IPS-18a (cell line): ENCODE measurements around the gene PEMT.

Experiments used
- H3K27ac ChIP-seq: one replicate; pipeline ENCODE4 v1.5.1; 2013; ENCODE audit warnings: low read length
- H3K27me3 ChIP-seq: one replicate; pipeline ENCODE4 v1.6.1; 2013; ENCODE audit warnings: mild to moderate bottlenecking, low read length; ENCODE audit not compliant: control insufficient read depth, insufficient read depth
- H3K36me3 ChIP-seq: one replicate; pipeline ENCODE4 v1.6.1; 2013; ENCODE audit warnings: low read depth, low read length; ENCODE audit not compliant: control insufficient read depth
- H3K4me1 ChIP-seq: one replicate; pipeline ENCODE4 v1.6.1; 2013; ENCODE audit warnings: low read depth, low read length; ENCODE audit not compliant: control insufficient read depth
- H3K4me3 ChIP-seq: one replicate; pipeline ENCODE4 v1.5.1; 2013; ENCODE audit warnings: low read length
- H3K9ac ChIP-seq: one replicate; pipeline ENCODE4 v1.6.1; 2013; ENCODE audit warnings: mild to moderate bottlenecking, low read length, moderate library complexity
- H3K9me3 ChIP-seq: one replicate; pipeline ENCODE4 v1.6.1; 2013; ENCODE audit warnings: low read depth, low read length; ENCODE audit not compliant: control insufficient read depth

The PEMT gene

GRCh38 chr17:17557796-17558195 is 33.7 kb downstream of the PEMT start:
- Histone ChIP-seq H3K27me3 (no peaks in the 10 kb centered on the region), H3K9ac (no peak overlapping the region), H3K27ac (no peak overlapping the region), H3K4me3 (no peak overlapping the region), H3K4me1 (no peaks in the 10 kb centered on the region), H3K9me3 (no peaks in the 10 kb centered on the region), H3K36me3 (no peaks in the 10 kb centered on the region)

GRCh38 chr17:17556671-17557070 is 34.8 kb downstream of the PEMT start:
- Histone ChIP-seq H3K27me3 (no peaks in the 10 kb centered on the region), H3K4me1 (no peaks in the 10 kb centered on the region), H3K36me3 (no peaks in the 10 kb centered on the region), H3K27ac (no peak overlapping the region), H3K9ac (no peak overlapping the region), H3K9me3 (no peaks in the 10 kb centered on the region), H3K4me3 (no peak overlapping the region)

DNA sequence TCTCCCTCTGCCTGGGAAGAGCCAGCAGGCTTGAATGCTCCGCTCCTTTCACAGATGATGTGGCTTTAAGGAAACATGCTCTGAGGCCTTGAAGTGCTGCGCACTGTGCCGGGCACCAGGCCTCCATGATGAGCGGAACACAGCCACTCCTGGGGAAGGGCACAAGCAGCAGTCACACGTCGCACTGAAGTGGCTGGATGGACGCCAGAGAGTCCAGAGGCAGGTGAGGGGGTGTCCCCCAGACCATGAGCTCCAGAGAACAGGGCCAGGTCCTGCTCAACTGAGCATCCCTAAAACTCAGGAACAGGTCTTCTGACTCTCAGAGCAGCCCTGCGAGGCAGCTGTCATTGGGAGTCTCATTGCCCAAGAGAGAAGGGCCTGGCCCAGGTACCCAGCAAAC is 35.6 kb downstream of the PEMT start:
- Histone ChIP-seq H3K27me3 (no peaks in the 10 kb centered on the region), H3K27ac (no peak overlapping the region), H3K9me3 (no peaks in the 10 kb centered on the region), H3K4me1 (no peaks in the 10 kb centered on the region), H3K4me3 (no peak overlapping the region), H3K36me3 (no peaks in the 10 kb centered on the region), H3K9ac (no peak overlapping the region)

DNA sequence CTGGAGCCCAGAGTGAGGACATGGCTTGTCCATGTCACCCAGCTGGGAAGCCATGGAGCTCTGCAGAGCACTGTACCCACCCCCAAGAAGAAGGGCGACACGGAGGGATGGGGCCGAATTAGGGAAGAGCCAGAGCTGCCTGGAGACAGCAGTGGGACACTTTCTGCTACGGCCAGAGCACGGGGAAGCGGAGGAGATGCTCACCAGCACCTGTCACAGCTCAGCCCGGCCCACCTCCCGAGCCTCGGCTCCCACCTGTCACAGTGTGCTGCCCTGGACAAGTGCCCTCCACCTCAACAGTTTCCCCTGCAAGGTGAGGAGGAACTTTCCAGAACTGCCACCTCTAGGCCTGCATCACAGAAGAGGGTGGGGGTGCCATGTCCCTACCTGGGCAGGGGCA is 36.4 kb downstream of the PEMT start:
- Histone ChIP-seq H3K27ac (no peak overlapping the region), H3K9me3 (no peaks in the 10 kb centered on the region), H3K36me3 (no peaks in the 10 kb centered on the region), H3K9ac (no peak overlapping the region), H3K4me1 (no peaks in the 10 kb centered on the region), H3K27me3 (no peaks in the 10 kb centered on the region), H3K4me3 (no peak overlapping the region)

DNA sequence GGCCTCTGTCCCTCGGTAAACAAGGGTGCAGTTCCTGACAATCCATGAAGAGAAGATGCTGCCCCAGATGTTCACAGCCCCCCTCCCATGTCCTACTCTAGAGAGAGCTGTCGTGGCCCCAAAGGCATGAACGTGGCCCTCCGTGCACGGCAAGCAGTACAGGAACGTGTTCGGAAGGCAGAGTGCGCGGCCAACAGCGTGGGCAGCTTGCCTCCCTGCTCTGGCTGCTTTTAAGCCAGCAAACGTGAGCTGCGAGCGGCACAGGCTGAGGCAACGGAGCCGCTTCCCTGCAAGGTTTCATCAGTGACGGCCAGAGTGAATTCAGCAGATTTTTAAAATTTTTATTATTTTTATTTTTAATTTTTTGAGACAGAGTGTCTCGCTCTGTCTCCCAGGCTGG is 37.2 kb downstream of the PEMT start:
- Histone ChIP-seq H3K27ac (no peak overlapping the region), H3K27me3 (no peaks in the 10 kb centered on the region), H3K9ac (no peak overlapping the region), H3K4me3 (no peak overlapping the region), H3K4me1 (no peaks in the 10 kb centered on the region), H3K36me3 (no peaks in the 10 kb centered on the region), H3K9me3 (no peaks in the 10 kb centered on the region)

- no peak overlapping the region for H3K9ac ChIP-seq
- H3K4me1 ChIP-seq = no peaks in the 10 kb centered on the region
- H3K27ac ChIP-seq = no peak overlapping the region
These were observed 38.0 kb downstream of the PEMT start for GRCh38 chr17:17553217-17554195.

DNA sequence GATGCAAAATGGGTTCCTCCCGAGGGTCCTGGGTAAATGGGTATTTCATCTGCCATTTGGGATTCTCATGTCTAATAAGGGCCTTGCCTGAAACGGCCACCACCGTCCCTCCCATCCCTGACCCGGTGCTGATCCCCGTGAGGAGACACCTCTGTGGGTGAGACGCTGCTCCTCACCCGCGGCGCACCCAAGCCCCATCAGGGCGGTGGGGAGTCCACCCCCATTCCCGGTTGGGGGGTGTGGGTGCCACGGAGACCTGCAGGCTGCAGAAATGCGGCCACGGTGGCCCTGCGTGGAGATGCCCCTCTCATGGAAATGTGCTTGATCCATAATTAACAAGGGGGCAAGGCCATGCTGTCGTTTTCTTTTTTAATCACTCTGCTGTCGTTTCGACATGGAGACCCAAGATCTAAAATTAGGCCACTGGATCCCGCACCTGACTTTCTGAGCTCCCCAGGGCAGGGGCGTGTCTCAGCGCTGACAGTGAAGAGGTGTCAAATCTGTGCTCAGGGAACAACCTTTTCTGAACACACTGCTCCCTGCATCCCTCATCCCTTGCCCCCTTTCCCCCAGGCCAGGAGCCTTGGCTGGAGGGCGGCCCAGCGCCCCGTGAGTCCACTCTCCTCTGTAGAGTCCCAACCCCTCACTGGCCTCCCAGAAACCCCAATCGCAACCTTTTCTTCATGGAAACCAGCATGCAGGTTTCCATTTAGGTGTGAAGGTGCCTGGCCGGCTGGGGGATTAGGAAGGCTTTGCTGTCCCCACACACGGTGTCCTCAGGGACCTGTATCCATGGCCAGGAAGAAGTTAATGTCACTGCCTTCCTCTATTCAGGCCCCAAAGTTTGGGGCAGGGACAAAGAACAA is 38.9 kb downstream of the PEMT start:
- H3K4me3 ChIP-seq = no peak overlapping the region
- no peaks in the 10 kb centered on the region for H3K36me3 ChIP-seq
- H3K27me3 ChIP-seq = no peaks in the 10 kb centered on the region
- no peaks in the 10 kb centered on the region for H3K4me1 ChIP-seq
- H3K9ac ChIP-seq = no peak overlapping the region
- H3K27ac ChIP-seq = no peak overlapping the region
- no peaks in the 10 kb centered on the region for H3K9me3 ChIP-seq

More at GRCh38 chr17:17553217-17554195, 38.0 kb downstream of the PEMT start:
- Histone ChIP-seq H3K9me3 (no peaks in the 10 kb centered on the region), H3K27me3 (no peaks in the 10 kb centered on the region), H3K4me3 (no peak overlapping the region), H3K36me3 (no peaks in the 10 kb centered on the region)

DNA sequence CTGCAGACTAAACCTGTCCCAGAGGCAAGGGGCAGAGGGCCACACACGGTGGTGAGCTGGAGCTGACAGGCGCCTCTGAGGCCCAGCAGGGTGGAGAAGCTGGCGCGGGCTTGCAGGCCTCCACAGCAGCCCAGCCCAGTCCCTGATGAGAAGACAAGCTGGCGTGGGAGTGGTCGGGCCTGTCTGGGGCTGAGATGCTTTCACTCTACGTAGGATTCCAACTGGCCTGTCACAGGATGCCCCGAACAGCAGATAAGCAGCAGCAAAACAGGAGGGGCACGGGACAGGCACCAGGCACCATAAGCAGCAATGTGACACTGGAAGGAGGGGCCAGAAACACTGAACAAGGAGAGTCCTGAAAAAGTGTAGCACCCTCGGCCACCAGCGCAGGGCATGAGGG is 40.1 kb downstream of the PEMT start:
- H3K9me3 ChIP-seq = no peaks in the 10 kb centered on the region
- H3K36me3 ChIP-seq = no peaks in the 10 kb centered on the region
- no peaks in the 10 kb centered on the region for H3K27me3 ChIP-seq
- no peak overlapping the region for H3K27ac ChIP-seq
- H3K4me3 ChIP-seq = no peak overlapping the region
- no peaks in the 10 kb centered on the region for H3K4me1 ChIP-seq
- no peak overlapping the region for H3K9ac ChIP-seq

GRCh38 chr17:17549732-17550366 is 41.7 kb downstream of the PEMT start:
- no peaks in the 10 kb centered on the region for H3K36me3 ChIP-seq
- no peaks in the 10 kb centered on the region for H3K4me1 ChIP-seq
- H3K4me3 ChIP-seq = no peak overlapping the region
- H3K27me3 ChIP-seq = no peaks in the 10 kb centered on the region
- no peaks in the 10 kb centered on the region for H3K9me3 ChIP-seq
- H3K27ac ChIP-seq = no peak overlapping the region
- no peak overlapping the region for H3K9ac ChIP-seq

GRCh38 chr17:17548044-17548443 is 43.5 kb downstream of the PEMT start:
- Histone ChIP-seq H3K4me1 (no peaks in the 10 kb centered on the region), H3K27me3 (no peaks in the 10 kb centered on the region), H3K9ac (no peak overlapping the region), H3K4me3 (no peak overlapping the region), H3K9me3 (no peaks in the 10 kb centered on the region), H3K36me3 (no peaks in the 10 kb centered on the region), H3K27ac (no peak overlapping the region)

DNA sequence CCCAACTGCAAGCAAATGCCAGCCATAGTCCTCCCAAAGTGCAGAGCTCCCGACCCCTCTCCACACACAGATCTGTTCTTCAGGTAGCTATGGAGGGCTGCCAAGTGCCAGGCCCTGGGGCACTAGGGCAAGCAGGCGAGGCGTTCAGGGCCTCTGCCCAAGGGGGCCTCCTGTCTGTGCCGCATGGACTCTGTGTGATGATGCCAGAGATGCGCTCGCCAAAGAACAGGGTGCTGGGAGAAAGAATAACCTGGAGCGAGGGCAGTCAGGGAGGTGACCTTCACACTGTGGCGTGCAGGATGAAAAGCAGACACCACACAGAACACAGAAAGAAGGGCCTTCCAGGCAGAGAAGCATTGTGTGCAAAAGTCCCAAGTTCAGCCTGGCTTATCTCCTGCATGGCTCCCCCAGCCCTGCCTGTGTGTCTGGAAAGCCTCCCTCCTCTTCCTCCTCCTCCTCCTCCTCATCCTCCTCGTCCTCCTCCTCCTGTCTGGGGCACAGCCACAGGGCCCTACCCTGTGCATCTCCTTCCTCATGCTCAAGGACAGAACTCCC is 44.2 kb downstream of the PEMT start:
- no peak overlapping the region for H3K27ac ChIP-seq
- H3K9me3 ChIP-seq = no peaks in the 10 kb centered on the region
- no peaks in the 10 kb centered on the region for H3K36me3 ChIP-seq
- no peak overlapping the region for H3K4me3 ChIP-seq
- no peaks in the 10 kb centered on the region for H3K27me3 ChIP-seq
- no peaks in the 10 kb centered on the region for H3K4me1 ChIP-seq
- no peak overlapping the region for H3K9ac ChIP-seq
